ENCODE results near the gene RNASEL.

Gene RNASEL

DNA sequence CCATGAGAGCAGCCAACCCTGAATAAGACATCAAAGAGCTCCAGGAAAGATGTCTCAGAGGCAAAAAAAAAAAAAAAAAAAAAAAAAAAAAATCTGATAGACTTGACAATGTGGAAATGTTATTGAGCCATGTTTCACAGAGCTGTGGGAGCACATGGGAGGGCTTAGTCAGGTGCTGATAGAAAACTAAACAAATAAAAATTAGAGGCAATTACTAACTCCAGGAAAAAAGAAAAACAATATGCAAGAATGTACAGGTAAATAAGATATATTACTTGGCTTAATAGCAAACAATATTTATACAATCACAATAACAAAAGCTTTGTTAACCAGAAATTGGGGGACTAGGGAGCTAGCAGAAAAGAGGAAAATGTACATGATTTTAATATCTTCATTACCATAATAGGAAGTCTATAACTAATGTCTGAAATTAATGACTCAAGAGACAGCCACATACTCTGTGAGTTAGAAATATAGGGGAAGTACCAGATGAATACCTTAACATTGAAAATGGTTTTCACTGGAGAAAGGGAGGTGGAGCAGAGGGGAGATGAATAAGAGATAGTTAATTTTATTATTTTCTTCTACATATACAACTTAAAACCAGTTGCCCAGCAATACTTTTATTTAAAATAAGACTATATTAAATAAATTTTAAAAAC, 32.0 kb upstream of the RNASEL start:
- DNase-seq = no peak

DNA sequence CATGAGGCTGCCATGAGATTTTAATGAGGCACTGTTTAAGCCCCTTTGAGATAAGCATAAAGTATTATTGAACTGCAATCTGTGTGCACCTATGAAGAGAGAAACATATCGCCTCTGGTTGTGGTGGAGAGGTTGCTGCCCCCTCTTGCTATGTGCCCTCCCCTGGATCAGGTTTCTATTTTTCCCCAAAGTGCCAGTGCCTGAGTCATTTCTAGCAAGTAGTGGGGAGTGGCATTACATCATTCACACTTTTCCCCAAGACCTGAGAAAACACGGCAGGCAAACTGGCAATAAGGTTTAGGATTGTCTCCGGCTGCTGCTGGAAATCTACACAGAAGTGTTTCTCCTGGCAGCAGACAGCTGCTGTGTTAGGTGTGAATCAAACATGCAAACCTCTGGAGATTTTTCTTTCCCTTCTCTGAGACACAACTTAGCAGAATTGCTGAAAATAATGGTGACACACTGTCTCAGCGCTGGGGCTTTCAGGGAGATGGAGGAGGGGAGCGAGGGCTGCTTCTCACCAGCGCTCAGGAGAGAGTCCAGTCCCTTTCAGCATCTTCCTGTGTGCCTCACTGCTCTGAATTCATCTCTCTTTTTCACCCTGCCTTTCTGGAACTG, 28.8 kb upstream of the RNASEL start:
- peak; percentile 25 for DNase-seq

DNA sequence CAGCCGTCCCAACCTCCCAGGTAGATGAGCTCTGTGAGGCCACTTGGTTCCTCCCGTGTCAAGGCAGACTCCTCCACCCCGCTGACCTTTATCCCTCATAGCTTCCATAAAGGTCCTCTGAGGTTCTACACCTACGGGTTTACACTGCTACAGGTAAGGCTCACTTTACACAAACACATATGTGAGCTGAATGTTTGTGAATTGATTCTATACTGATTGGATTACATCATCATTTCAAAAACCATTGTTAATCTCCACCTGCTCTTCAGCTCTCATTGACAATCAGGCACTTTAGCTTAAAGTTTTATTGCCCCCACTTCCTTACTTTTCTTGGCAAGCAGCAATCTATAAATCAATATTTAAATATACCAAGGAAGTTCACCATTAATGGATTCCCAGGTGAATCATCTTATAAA, 28.0 kb upstream of the RNASEL start:
- DNase-seq = no peak

DNA sequence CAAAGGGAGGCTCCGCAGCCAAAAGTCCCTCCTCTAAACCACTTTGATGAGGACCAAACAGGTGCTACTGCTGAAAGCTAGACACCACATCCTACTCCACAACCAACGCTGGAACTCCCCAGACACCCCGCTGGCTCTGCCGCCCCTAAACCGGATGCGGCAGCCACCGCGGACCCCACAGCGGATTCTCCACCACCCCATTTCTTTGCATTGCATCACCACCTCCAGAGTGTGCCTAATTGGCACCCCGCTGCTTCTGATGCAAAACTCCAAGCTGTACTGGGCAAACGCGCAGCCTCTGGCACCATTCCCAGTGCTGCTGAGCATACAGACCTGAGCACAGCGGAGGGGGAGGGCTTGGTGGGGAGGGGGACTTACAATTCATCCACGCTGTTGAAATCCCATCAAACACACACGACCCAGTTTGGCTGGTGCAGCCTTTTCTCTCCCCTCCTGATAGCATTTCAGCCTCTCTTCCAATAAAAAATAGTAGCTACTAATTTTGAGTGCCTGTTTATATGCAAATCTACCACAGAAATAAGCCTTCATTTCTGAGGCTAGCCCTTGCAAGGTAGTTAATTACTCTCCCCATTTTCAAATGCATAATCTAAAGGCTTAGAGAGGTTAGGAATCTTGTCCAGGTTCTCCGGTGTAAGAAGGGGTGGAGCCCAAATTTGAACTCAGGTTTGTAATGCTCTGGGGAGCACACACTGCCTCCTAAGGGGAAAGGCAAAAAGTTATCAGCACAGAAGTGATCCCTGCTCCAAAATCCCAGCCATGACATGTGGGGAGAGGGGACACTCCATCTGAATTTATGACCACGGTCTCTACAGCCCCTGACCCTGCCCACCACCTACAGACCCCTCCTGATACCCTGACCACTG, 27.3 kb upstream of the RNASEL start:
- peak; percentile 62 for DNase-seq

DNA sequence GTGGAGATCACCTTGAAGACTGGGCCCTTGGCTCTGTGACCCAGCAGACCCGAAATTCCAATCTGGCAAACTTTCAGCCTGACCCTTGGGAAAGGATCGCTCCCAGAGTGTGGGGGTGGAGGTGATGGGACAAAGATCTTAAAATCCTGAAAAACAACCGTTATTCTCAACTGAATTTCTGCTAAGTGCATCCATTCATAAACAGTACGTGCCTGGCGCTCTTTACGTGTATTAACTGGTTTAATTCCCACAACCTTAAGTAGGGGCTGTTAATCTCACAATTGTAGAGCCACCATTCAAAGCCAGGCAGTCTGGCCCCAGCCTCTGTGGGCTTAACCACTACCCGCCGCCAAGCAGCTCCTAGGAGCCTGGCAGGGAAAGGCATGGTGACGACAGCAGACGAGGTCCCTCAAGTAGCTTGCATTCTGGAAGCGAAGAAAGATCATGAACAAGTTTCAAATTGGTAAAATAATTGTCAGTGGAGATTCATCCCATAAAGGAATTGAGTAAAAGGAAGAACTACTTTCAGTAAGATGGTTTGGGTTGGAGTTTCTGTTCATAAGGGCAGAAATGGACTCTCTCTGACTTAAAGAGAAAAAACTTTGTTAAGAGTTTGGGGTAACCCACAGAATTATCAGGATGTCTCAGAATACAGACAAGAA, 26.5 kb upstream of the RNASEL start:
- peak; percentile 81 for DNase-seq

DNA sequence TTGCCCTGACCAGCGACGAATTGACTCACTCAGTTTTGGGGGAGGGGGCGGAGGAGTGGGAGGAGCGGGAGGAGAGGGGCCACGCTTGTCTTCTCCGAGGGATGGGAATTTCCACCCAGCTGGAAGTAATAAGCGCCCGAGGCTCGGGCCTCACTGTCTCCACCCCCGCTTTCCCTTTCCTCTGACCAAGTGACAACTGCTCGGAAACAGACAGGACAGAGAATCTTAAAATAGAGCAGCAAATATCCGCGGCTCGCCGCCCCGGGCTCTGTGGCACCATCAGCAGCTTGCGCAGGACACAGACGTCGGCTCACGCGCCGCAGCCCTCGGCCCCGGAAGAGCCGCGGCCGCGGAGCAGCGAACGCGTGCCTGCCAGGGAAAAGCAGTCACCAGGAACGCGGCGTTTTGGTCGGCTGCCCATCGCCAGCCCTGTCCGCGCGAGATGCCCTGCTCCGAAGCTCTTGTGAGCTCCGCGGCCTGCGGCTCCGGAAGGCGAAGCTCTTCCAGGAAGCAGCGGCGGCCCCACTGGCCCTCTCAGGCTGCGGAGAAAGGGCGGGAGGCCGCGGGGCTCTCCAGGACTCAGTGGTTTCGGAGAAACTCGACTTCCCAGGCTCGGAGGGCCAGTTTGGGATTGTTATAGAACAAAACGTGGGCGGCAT, 25.9 kb upstream of the RNASEL start:
- no peak for DNase-seq

DNA sequence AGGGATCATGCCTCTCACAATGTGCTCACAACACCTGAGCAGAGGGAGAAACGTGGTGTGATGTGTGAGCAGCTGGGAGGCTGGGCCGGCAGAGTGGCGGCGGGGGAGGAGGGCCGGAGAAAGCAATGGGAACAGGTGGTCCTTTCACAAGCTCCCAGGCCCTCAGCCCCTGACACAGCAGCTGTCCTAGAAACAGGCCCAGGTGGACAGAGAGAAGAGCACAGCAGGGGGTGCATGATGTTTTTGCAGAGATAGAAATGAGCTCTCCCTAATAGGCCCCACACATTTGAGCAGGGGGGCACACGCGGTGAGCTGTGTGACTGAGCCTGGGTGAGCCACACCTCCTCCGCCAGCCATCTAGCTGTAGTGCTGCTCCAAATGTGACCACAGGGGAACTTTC, 22.7 kb upstream of the RNASEL start:
- peak; percentile 97 for DNase-seq

DNA sequence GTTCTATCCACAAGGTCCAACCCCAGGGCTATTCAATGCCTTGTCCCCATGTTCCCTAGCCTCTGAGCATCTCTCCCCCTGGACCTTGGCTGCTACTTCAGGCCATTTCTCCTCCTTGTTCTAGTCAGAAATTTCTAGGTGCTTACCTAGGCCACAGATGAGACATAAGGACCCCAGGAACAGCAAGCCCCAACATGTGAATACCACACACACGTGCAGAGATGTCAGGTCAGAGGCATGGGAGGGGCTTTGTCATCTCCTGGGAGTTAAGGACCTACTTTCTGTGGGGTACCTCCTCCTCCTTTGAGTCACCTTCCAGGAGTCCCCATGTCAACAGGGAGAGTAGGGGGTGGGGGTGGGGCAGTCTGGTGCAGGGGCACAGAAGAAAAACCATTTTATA, 22.3 kb upstream of the RNASEL start:
- no peak for DNase-seq

DNA sequence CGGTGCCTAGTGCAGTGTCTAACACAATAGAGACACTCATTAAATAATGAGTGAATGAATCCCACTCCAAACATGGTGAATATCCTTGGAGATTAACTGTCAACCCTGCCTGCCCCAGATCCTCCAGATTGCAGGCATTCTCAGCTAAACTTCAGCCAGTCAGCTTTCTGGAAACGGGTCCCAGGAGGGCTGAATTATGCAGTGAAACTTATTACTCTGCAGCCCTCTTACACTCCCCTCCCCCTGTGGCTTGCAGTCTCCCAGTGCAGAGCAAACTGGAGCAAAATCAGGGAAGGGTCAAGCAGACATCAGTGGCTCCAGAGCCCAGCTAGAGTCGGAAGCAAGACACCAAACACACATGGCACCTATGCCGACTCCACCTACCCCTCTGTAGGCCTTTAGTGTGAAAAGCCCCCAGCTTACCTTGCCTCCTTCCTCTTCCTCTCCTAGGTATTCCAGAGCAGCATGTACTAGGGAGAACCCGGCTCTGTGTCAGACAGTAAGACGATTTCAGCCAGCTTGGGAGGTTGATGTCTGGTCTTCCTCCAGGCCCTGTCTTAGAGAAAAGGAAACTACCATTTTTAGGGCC, 21.6 kb upstream of the RNASEL start:
- DNase-seq = peak; percentile 54

DNA sequence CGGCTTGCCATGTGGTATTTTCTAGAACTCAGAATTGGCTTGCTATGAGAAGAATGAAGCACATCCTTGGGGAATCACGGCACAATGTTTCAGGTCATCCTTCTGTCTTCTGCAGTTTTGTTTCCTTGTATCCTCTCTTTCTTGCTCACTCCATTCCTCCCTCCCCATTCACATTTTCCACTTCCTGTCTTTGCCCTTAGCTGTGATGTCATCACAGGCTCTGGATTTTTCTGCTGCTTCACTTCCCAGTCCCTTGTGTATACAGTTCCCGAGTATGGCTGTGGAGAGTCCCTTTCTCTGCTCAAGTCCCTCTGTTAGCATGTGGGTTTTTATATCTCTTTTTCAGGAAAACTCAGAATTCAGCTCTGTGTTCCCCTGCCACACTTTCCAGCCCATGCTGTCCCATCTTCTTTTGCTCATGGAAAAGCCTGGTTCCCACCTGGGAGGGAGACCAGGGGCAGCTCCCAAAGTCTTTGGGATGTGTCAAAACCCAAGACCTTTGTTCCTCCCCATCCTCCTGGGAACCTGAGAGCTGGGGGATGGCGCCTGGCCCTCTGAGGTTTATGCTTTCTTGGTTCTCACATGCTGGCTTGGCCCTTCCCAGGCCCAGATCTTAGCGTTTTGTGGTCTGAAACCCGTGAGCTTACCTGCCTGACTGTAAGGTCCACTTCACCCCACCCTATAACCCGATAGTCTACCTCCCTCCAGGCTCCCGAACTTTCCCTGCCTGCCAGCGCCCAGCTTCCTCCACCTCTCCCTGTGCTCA, 20.0 kb upstream of the RNASEL start:
- no peak for DNase-seq

DNA sequence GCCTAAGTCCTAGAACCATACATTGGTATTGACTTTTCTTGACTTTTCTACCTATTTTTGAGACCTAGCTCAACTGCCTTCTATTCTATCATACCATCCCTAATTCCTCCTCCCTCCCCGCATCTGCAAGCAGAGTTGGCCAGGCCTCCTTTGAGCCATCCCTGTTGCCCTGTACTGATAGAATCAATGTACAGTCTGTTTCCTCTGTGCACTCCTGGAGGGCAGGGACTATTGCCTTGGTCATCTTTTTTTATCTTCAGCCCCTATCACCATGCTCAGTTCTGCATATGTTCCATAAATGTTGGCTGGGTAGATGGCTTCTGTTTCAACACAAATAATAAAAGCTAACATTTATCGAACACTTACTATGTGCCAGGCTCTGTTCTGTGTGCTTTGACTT, 19.2 kb upstream of the RNASEL start:
- DNase-seq = no peak

DNA sequence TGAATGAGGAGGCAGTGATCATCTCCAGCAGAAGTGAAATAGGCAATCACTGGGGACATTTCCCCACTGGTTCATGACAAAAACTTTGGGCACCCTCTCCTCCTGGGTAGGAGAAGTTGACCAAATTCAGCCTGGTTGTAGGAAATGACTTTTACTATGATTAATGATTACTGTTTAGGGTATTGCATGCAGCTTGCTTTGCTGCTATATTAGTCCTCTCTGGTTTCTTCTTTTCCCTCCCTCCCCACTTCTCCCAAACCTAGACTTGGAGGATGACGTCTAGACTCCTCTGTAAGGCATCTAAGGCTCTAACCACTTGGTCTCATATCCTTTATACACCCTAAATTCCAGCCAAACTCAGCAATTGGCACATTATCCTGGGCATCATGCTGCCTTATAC, 18.5 kb upstream of the RNASEL start:
- no peak for DNase-seq

DNA sequence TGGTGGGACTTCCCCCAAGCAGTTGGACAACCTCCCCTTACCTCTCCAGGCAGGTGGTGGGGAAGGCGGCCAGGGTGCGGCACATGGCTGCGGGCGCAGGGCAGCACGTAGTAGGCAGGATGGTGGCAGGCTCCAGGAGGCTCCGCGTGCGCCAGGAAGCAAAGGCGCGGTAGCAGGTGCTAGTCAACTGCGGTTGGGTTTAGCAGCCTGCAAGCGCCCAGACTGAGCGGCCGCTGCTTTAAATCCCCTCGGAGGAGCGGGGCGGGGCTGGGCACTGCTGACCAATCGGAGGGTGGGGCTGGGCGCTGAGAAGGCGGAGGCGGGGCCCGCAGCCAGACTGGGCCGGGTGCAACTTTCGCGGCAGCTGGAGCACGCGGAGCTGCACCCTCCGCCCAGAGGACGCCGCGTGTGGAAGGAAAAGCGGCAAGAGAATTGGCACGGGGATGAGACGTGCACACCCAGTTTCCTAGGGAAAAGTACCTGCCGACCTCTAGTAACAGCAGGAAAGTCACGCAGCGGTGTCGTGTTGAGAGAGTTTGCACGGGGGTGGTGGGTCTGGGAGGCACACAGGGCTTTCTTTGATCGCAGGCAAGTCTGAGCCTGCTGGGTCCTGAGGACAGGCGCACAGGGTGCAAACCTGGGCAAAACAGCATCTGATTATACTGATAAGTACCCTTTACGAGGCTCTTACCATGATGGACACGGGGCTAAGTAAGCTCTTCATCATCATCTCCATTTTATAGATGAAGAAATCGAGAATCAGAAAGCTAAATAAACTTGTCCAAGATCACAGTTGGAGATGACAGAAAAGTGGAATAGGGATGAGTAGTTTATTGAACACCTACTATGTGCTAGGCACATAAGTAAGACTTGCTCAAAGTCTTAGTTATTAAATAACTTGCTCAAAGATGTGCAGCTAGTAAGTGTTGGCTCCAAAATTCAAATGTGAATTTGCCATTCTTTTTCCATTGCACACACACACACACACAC, 15.4 kb upstream of the RNASEL start, which contains the start of gene RGS16:
Gene RGS16 (minus strand): TSS at position 215 of the 990 bp plus-strand sequence. CDS start 130 bp downstream, at position 85.
- DNase-seq = peak; percentile 77

DNA sequence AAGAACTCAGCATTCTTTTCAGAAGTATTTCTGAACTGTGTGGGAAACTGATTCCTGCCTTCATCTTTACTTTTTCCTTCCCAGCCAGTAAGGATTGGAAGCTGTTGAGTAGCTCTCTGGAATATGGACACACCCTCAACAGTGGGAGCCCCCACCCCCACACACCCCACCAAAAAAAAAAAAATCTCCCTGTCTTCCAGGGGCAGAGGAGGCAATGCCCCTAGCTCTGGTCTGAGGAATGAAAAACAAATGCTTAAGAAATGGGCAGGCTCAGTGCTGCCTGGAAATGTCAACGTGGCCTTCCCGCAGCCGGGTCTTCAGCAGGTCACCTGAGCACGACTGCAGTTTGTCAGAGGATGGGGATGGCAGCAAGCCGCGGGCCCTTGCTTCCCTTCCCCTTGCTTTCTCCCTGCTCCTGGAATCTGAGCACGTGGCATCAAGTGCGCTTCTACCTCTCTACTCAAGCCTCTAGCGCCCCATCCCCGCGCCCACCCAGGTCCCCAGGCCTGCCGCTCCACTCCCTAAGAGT, 14.7 kb upstream of the RNASEL start:
- no peak for DNase-seq

DNA sequence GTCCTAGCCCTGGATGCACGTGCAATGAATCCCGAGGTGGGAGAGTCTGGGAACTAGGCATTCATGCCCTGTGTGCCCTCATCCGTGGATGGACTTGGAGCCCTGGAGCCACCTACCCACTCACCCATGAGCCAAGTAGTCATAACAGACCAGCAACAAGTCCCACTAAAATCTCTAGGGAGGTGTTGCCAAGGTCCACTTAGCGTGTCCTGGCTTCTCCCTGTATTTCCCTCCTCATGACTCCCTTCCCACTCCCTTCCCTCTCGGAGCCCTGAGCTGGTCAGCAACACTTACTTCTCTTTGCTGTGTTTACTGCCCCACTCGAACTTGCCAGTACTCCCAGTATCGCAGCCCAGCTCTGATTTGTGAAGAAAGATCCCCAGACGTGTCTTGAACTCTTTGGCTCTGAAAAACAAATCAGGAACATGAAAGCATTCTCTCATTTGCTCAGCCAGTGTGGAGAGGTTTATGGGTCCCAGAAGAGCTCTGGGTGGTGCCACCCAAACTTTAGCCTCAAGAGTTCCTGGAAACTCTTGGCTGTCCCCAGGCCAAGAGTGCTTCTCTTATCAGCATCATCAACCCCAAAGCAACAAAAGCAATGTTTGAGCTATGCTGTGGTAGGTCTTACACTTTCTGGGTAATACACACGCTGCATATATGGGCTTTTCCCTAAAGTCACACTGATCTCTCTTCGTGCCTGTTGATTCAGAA, 14.0 kb upstream of the RNASEL start:
- DNase-seq = no peak

DNA sequence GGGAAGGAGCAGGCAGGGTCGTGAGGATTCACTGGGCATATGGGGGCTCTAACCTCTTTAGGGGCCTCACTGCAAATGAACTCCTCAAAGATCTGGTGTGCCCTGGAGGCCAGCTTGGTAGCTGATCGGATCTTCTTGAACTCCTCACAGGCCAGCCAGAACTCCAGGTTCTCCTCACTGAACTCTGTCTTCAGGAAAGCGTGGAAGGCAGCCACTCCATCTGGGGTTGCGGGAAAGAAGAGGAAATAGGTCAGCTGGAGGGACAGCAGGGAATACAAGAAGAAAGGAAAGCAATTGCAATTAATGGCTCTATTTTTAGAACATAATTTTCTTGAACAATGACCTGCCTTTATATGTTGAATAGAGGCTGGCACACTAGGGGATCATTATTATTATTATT, 12.9 kb upstream of the RNASEL start:
- no peak for DNase-seq

DNA sequence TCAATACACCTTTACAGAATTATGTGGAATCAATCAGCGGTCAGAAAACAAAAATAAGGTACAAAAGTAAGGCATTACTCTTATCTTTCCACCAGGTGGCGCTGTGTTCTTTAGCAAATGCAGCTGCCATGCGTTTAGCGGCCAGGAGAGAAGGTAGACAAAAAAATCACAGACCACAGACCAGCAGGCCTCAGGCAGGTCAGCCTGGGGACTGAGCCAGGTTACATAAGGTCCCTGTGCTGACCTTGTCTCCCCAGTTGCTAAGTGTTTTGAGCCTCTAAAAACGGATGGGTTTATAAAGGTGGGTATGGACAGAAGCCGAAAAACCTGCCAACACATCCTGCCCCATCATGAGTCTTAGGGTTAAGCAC, 12.3 kb upstream of the RNASEL start:
- DNase-seq = peak; percentile 49

DNA sequence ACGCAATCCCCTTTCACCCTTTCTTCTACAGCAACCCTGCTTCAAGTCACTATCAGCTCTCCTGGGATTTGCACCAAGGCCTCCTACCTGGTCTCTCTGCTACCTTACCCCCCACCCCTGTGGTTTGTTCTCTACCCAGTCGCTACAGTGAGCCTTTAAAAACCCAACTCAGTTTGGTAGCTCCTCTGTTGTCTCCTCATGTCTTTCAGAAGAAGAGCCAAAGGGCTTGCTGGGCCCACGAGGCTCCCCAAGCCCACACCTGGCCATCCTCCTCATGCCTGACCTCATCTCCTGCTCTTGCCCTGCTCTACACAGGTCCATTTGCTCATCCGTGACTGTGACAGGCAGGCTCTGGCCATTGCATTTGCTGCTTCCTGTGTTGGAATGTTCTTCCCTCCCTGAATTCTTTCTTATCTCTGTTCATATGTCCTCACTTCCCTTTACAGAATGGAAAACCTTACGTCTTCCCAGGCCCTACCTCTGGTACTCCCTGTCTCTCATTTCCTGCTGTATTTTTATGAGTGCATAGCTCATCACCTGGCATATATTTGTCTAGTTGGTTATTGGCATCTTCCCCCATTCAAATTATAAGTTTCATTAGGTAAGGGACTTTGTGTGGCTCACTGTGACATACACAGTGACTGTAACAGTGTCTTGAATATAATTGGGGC, 11.8 kb upstream of the RNASEL start:
- DNase-seq = no peak

Data from NCI-H524 treated with DMSO at 0.1 percent for 48 hours (cell line).